GM18873 (cell line): ENCODE results near the gene KIFC1.
"Not testable (repeated sequence)": the region's sequence is repeated elsewhere in the genome, so short reads cannot be mapped to it uniquely, and the experiment has no call there.

Source experiments
- ATAC-seq: cut with Tn5 transposase; IDR thresholded peaks from one replicate; pipeline ENCODE4 v1.9.1; 2021; ENCODE audit warnings: mild to moderate bottlenecking, moderate library complexity, moderate number of reproducible peaks; ENCODE audit not compliant: unreplicated experiment, low FRiP score

KIFC1 gene

DNA sequence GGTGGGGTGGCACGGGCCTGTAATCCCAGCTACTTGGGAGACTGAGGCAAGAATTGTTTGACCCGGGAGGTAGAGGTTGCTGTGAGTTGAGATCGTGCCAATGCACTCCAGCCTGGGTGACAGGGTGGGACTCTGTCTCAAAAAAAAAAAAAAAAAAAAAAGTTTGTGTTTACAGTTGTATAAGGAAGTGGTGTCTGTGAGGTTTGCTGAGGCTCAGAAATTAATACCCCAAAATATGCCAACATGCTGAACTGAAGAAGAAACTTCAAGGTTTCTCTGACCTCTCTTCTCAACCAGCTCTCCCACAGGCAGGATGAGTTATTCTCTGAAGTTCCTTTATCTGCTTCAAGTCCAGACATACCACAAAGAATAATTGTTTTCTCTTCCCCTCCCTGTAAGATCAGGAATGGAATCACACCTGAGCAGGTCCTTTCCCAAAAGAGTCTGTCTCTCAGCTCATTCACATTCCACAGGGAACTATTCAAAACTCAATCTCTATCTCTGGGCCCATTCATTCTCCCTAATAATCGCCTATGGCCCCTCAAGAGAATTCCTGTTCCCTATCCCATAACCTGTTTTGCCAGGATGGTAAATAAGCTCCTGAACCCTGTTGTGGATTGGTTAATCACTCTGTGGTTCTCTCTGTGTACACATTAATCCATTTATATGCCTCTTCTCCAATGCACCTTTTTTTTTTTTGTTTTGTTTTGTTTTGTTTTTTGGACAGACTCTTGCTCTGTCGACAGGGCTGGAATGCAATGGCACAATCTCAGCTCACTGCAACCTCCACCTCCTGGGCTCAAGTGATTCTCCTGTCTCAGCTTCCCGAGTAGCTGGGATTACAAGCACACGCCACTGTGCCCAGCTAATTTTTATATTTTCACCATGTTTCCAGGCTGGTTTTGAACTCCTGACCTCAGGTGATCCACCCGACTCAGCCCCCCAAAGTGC, 17.4 kb upstream of the KIFC1 start:
- no peak for ATAC-seq

DNA sequence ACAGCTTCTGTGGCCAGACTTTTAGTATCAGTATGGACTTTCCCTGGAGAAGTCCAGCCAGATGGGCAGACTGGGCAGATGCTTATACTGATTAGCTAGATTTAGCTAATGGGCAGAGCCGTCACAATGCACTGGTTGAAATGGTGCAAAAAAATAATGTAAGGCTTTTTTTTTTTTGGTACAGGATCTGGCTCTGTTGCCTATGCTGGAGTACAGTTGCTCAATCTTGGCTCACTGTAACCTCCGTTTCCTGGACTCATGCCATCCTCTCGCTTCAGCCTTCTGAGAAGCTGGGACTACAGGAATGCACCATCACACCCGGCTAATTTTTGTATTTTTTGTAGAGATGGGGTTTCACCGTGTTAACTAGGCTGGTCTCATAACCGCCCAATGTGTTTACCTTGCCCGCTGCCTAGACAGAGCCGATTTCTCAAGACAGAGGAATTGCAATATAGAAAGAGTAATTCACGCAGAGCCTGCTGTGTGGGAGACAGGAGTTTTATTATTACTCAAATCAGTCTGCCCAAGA, 16.4 kb upstream of the KIFC1 start:
- ATAC-seq = no peak

DNA sequence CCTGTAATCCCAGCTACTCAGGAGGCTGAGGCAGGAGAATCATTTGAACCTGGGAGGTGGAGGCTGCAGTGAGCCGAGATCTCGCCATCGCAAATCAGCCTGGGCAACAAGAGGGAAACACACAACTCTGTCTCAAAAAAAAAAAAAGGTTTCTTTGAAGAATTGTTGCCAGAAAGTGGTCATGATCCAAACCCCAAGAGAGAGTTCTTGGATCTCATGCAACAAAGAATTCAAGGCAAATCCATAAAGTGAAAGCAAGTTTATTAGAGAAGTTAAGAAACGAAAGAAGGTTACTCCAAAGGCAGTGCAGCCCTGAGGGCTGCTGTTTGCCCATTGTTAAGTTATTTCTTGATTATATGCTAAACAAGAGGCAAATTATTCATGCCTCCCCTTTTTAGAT, 14.5 kb upstream of the KIFC1 start:
- no peak for ATAC-seq

DNA sequence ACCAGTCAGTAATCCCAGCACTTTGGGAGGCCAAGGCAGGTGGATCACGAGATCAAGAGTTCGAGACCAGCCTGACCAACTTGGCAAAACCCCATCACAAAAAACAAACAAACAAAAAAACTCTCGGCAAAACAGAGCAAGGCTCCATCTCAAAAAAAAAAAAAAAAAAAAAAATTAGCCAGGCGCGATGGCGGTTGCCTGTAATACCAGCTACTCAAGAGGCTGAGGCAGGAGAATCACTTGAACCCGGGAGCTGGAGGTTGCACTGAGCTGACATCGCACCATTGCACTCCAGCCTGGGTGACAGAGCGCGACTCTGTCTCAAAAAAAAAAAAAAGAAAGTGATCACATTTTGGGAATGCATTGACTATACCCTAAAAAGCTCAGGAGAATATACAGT, 12.4 kb upstream of the KIFC1 start:
- ATAC-seq = not testable (repeated sequence)

DNA sequence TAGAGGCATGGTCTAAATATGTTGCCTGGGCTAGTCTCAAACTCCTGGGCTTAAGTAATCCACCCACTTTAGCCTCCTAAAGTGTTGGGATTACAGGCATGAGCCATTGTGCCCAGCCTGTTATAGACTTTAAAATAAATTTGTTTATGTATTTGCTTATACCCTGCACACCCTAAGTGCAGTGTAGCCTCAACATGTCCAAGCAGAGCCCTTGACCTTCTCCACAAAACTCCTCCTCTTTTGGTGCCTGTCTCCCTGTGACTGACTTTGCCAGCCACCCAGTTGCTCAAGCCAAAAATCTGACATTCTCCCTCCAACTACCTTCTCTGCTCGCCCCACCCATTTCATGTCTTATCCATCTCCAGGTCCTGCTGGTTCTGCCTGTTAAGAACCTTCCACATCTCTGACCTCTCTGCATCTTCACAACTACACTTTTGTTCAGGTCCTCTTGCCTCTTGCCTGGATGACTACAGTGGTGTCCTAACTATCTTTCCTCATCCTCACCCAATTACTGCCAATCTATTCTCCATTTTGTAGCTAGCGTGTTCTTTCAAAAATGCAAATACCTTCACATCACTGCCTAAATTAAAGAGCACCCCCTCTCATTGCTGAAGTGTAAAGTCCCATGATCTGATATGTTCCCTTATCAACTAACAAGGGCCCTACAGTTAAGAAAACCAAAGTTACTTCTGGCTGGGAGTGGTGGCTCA, 11.2 kb upstream of the KIFC1 start:
- ATAC-seq = no peak

DNA sequence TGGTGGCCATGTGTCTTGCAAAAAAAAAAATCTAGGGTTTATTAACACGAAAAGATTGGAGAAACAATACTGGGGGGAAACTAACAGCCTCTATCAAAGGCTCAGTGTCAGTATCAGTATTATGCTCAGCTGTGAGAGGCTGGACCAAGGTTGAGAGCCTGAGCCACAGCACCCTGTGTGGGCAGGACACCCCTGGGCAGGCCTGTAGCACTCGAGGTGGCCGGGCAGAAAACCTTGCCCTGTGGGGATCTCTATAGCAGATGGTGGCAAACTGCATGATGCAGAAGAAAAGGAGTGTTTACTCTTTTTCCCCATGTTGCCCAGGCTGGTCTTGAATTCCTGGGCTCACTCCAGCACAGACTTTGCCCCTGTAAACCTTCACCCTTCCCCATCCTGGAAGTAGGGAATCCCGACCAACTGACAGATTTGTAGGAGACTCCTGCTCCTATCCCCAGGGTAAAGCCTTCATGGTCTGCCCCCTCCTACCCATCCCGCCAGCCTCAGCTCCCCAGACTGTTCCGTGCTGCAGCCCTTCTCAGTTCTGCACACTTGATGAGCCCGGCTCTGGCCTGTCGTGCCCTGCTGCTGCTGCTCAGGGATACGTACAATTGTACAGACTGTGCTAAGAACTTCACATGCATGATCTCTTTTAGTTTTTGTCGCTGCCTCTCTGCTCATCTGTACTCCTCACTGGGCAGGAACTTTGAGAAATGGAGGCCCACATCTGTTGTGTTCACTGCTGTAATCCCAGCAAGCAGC, 8.0 kb upstream of the KIFC1 start:
- no peak for ATAC-seq

DNA sequence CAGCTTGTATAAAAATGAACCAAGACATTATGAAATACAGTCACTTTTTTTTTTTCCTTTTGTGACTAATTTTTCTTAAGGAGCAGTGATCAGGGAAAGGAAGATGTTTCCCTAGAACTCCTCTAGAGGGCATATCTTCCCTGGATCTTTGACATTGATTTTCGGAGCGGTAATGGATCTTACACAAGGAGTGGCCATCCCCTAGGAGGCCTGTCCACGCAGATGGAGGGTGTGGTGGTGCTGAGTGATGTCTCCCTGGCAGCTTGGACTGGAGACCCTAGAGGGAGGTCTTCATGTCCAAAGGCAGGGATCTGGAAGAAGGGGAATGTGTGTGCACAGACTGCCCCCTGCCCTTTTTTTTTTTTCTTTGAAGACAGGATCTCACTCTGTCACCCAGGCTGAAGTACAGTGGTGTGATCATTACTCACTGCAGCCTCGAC, 7.0 kb upstream of the KIFC1 start:
- ATAC-seq = no peak

DNA sequence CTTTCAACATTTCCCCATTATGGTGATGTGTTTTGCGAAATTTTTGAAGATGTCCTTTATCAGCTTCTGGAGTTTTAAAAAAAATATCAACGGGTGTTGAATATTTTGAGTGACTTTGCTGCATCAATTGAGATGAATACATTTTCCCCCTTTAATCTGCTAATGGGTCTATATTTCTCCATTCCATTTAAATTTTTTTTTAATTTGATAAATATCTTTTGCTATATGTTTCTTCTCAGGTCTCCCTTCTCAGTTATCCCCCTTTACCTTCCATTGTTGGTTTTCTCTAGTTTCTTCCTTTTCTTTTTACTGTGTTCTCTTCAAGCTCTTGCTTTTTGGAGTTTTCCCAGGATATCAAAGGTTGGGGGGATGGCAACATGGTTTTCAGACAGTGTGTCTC, 1.4 kb upstream of the KIFC1 start:
- ATAC-seq = no peak

DNA sequence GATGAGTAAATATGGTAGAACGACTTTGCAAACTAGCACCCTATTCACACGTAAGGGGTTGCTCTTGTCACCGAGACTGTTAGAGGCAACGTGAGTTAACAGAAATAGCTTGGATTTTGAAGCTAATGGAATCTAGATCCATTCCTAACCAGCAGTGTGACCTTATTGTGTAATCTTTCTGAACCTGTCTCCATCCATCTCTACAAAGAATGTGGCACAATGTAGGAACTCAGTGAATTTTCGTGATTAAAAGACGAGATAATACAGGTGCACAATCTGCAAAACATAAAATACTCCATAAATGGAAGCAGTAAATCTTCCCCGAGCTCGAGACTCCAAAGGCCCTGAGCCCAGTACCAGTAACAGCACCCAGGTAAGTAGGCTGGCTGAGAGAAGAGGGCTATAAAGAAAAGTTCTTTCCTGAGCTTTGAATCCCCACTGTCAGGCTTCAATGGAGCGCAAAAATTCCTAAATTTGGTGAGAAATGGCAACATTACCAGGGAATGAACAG, 801 bp upstream of the KIFC1 start:
- ATAC-seq = no peak

DNA sequence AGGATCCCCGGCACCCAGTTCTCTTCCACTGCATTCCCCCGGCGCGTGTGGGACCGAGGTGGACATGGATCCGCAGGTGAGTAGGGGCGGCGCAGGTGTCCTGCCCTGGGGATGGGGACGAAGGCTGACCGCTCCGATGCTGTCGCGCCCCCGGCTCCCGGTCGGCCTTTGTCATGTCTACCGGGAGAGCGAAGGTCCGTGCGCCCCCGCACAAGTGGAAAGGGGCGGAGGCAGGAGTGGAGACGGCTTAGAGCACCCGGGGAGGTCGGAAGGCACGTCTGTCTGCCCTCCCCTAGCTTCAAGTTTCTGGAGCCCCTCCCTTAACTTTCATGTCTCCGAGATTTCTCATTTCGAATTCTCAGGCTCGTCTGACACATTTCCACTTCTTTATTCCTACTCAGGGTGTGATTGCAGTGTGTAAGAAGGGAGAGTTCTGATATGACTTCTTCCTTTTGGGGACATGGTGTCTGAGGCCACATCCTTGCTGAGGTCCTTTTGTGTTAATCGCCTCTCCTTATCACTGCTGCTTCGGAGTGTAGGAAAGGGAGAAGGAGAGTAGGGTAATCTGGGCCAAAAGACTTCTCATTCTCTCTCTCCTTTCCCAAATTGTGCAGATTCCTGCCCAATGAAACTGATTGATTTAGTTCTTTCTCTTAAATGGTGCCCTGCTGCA, 435 bp downstream of the KIFC1 start:
- peak; percentile 1 for ATAC-seq

DNA sequence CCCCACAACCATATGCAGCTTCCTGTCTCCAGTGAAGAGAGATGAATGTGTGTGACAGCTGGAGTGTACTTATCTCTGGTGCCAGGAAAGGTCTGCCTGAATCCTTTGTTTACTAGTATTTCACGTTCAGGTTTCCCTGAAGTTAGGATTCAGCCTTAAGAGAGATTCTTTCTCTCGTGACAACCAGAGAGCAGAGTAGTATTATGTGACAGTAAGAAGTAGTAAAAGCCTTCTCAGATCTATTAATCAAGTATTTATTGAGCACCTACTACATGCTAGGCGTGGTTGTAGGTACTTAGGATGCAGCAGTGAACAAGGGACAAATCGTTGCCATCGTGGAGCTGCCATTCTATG, 949 bp downstream of the KIFC1 start:
- no peak for ATAC-seq

DNA sequence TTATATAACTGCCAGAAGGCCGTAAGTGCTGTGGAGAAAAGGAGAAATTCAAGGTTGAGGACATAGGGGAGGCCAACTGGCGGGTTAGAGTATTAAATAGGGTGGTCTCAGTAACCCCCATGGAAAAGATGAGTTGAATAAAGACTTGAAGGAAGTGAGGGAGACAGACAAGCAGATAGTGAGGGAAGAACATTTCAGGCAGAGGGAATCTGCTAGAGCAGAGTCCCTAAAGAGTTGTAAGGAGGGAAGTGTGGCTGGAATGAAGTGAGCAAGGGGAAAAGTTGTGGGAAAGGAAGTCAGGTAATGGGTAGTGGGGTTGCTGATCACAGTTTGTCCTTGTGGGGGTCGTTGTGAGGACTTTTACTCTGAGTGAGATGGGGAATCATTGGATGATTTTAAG, 1.4 kb downstream of the KIFC1 start:
- ATAC-seq = no peak

DNA sequence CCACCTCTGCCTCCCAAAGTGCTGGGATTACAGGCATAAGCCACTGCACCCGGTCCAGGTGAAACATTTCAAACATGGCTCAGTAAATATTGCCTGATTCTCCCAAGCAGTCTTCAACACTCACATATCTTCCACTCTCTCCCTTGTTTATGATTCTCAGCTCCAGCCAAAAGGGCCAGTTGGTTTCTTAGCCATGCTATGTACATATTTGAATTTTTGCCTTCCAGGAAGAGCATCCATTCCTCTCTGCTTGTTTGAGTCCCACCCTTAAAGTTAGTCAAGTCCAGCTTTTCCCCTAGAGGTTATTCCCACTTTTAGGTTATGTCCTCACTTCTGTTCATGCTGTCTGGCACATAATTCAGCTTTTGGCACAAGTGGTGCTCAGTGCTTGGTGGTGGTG, 5.9 kb downstream of the KIFC1 start:
- ATAC-seq = no peak

DNA sequence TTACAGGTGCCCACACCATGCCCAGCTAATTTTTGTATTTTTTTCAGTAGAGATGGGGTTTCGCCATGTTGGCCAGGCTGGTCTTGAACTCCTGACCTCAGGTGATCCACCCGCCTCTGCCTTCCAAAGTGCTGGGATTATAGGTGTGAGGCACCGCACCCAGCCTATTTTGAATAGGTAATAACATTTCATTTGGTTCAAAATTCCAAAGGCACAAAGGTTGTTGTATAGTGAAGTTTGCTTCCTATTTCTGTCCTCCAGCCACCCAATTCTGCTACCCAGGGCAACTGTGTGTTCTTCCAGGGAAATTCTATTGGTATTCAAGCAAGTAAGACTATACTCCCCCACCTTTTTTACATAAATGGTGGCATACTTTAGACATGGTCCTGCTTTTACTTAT, 7.0 kb downstream of the KIFC1 start:
- not testable (repeated sequence) for ATAC-seq

DNA sequence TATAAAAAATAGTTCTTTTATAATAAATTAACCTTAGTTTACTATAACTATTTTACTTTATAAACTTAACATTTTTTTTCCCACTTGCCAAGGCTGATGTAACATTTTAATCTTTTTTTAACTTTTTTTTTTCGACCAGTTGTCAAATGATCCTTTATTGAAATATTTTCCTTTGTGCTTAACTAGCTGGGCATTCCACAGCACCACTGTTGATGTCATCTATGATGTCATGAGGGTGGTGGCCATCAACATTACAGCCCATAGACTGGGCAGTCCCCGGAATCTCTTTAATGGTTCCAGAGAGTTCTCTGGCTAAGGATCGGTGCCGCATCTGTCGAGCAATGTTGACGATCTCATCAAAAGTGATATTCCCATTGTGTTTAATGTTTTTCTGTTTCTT, 8.3 kb downstream of the KIFC1 start:
- not testable (repeated sequence) for ATAC-seq

DNA sequence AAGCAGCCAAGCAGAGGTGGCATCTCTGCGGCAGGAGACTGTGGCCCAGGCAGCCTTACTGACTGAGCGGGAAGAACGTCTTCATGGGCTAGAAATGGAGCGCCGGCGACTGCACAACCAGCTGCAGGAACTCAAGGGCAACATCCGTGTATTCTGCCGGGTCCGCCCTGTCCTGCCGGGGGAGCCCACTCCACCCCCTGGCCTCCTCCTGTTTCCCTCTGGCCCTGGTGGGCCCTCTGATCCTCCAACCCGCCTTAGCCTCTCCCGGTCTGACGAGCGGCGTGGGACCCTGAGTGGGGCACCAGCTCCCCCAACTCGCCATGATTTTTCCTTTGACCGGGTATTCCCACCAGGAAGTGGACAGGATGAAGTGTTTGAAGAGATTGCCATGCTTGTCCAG, 13.3 kb downstream of the KIFC1 start:
- no peak for ATAC-seq

DNA sequence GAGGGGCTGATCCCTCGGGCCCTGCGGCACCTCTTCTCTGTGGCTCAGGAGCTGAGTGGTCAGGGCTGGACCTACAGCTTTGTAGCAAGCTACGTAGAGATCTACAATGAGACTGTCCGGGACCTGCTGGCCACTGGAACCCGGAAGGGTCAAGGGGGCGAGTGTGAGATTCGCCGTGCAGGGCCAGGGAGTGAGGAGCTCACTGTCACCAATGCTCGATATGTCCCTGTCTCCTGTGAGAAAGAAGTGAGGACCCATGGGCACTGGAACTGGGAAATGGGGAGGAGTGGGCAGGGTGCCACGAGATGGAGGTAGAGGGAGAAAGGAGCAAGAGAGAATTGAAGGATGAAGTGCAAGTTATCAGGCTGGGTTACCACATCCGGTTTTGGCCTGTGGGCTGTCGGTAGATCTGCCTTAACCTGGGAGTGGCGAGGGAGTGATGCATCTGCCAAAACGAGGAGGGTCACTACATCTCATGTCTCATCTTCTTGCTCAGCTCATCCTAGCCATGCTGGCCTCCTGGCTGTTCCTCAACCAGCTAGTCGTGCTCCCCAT, 13.8 kb downstream of the KIFC1 start:
- no peak for ATAC-seq

DNA sequence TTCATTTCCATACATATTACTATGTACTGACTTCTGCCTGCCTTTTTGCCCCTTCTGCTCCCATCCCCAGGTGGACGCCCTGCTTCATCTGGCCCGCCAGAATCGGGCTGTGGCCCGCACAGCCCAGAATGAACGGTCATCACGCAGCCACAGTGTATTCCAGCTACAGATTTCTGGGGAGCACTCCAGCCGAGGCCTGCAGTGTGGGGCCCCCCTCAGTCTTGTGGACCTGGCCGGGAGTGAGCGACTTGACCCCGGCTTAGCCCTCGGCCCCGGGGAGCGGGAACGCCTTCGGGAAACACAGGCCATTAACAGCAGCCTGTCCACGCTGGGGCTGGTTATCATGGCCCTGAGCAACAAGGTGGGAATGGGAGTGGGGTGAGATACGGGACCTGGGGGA, 14.5 kb downstream of the KIFC1 start:
- no peak for ATAC-seq

DNA sequence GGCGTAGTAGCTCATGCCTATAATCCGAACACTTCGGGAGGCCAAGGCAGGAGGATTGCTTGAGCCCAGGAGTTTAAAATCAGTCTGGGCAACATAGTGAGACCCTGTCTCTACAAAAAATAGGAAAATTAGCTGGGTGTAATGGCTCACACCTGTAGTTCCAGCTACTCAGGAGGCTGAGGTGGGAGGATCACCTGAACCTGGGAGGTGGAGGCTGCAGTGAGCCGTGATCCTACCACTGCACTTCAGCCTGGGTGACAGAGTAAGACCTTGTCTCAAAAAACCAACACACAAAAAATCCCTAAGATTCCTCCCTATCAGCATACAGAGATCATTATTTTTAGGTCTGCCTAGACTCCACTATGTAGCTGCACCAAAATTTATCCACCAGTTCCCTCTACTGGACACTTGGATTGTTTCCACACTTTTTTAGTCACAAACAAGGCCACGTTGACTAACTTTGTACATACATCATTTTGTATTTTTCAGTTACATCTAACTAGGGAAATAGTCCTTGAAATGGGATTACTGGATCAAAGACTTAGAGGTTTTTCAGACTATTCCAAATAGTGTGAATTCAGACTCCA, 15.6 kb downstream of the KIFC1 start:
- no peak for ATAC-seq
